ENCODE results near the gene RANBP6. TPM values are rescaled to one million over a fixed set of nuclear protein-coding genes. Genes with fewer than 3 reads are reported as not detected.
"Not testable (repeated sequence)": the region's sequence is repeated elsewhere in the genome, so short reads cannot be mapped to it uniquely, and the experiment has no call there.

RANBP6 gene
- polyA plus RNA-seq (2012; ENCODE audit: insufficient read depth, insufficient read length) = 24.4 TPM

- H3K4me3 ChIP-seq (ENCODE audit: low read length) = peak within 1 kb of the TSS; percentile 91
- DNase-seq (ENCODE audit: low read depth, low spot score) = peak; percentile 81
Observed at GRCh38 chr9:6015278-6016157, at the start of gene RANBP6. Gene RANBP6, minus strand, starts transcription at chr9:6015624. Its CDS starts 17 bp downstream, at chr9:6015607.

GRCh38 chr9:6063146-6063545, 47.7 kb upstream of the RANBP6 start:
- not testable (repeated sequence) for H3K4me3 ChIP-seq (ENCODE audit: low read length)
- peak; percentile 39 for DNase-seq (ENCODE audit: low read depth, low spot score)

- H3K4me3 ChIP-seq (ENCODE audit: low read length) = no peak overlapping the region
Observed at GRCh38 chr9:6055666-6056065, 40.2 kb upstream of the RANBP6 start.

GRCh38 chr9:6055216-6055615, 39.8 kb upstream of the RANBP6 start:
- H3K4me3 ChIP-seq (ENCODE audit: low read length) = no peak overlapping the region
- peak; percentile 89 for DNase-seq (ENCODE audit: low read depth, low spot score)

More at GRCh38 chr9:6055666-6056065, 40.2 kb upstream of the RANBP6 start:
- DNase-seq (ENCODE audit: low read depth, low spot score) = no peak

GRCh38 chr9:6054280-6055099, 39.1 kb upstream of the RANBP6 start:
- no peak overlapping the region for H3K4me3 ChIP-seq (ENCODE audit: low read length)
- peak; percentile 67 for DNase-seq (ENCODE audit: low read depth, low spot score)

- no peak for DNase-seq (ENCODE audit: low read depth, low spot score)
- H3K4me3 ChIP-seq (ENCODE audit: low read length) = no peak overlapping the region
Observed at GRCh38 chr9:6052293-6052919, 37.0 kb upstream of the RANBP6 start.

- no peak for DNase-seq (ENCODE audit: low read depth, low spot score)
- no peak overlapping the region for H3K4me3 ChIP-seq (ENCODE audit: low read length)
Observed at GRCh38 chr9:6051511-6051950, 36.1 kb upstream of the RANBP6 start.

- no peak overlapping the region for H3K4me3 ChIP-seq (ENCODE audit: low read length)
- peak; percentile 60 for DNase-seq (ENCODE audit: low read depth, low spot score)
Observed at GRCh38 chr9:6049798-6050197, 34.4 kb upstream of the RANBP6 start.

- no peak for DNase-seq (ENCODE audit: low read depth, low spot score)
- H3K4me3 ChIP-seq (ENCODE audit: low read length) = no peak overlapping the region
Observed at GRCh38 chr9:6048039-6048438, 32.6 kb upstream of the RANBP6 start.

GRCh38 chr9:6047020-6047419, 31.6 kb upstream of the RANBP6 start:
- no peak for DNase-seq (ENCODE audit: low read depth, low spot score)
- H3K4me3 ChIP-seq (ENCODE audit: low read length) = no peak overlapping the region

GRCh38 chr9:6045364-6045763, 29.9 kb upstream of the RANBP6 start:
- DNase-seq (ENCODE audit: low read depth, low spot score) = no peak
- H3K4me3 ChIP-seq (ENCODE audit: low read length) = no peak overlapping the region

- no peak overlapping the region for H3K4me3 ChIP-seq (ENCODE audit: low read length)
- no peak for DNase-seq (ENCODE audit: low read depth, low spot score)
Observed at GRCh38 chr9:6040077-6040476, 24.7 kb upstream of the RANBP6 start.

- no peak for DNase-seq (ENCODE audit: low read depth, low spot score)
- H3K4me3 ChIP-seq (ENCODE audit: low read length) = no peak overlapping the region
Observed at GRCh38 chr9:6036391-6036790, 21.0 kb upstream of the RANBP6 start.

GRCh38 chr9:6034954-6035353, 19.5 kb upstream of the RANBP6 start:
- no peak overlapping the region for H3K4me3 ChIP-seq (ENCODE audit: low read length)
- DNase-seq (ENCODE audit: low read depth, low spot score) = no peak

GRCh38 chr9:6029604-6030274, 14.3 kb upstream of the RANBP6 start:
- no peak overlapping the region for H3K4me3 ChIP-seq (ENCODE audit: low read length)

GRCh38 chr9:6024035-6024554, 8.7 kb upstream of the RANBP6 start:
- peak; percentile 63 for DNase-seq (ENCODE audit: low read depth, low spot score)
- H3K4me3 ChIP-seq (ENCODE audit: low read length) = no peak overlapping the region

More at GRCh38 chr9:6029604-6030274, 14.3 kb upstream of the RANBP6 start:
- DNase-seq (ENCODE audit: low read depth, low spot score) = no peak

- H3K4me3 ChIP-seq (ENCODE audit: low read length); DNase-seq (ENCODE audit: low read depth, low spot score): not testable (repeated sequence)
Observed at GRCh38 chr9:6016975-6017374, 1.6 kb upstream of the RANBP6 start.

GRCh38 chr9:6014670-6015270, 654 bp downstream of the RANBP6 start:
- no peak for DNase-seq (ENCODE audit: low read depth, low spot score)
- H3K4me3 ChIP-seq (ENCODE audit: low read length) = peak overlapping the region; percentile 91
